Glutamatergic neuron (in vitro differentiated cells): ENCODE results near the gene CAMTA1. TPM values are rescaled to one million over a fixed set of nuclear protein-coding genes. Genes with fewer than 3 reads are reported as not detected.
"Not testable (repeated sequence)": the region's sequence is repeated elsewhere in the genome, so short reads cannot be mapped to it uniquely, and the experiment has no call there.

Experiments used
- DNase-seq: peaks from one replicate; pipeline ENCODE4 v3.0.0; 2022
- H3K27ac Mint-ChIP-seq: one replicate; pipeline ENCODE4 v1.8.0; 2020; ENCODE audit warnings: mild to moderate bottlenecking, mixed read lengths, inconsistent platforms; ENCODE audit not compliant: unreplicated experiment
- H3K27me3 Mint-ChIP-seq: one replicate; pipeline ENCODE4 v1.8.0; 2020; ENCODE audit warnings: mild to moderate bottlenecking, moderate library complexity, mixed read lengths, inconsistent platforms; ENCODE audit not compliant: unreplicated experiment
- H3K36me3 Mint-ChIP-seq: one replicate; pipeline ENCODE4 v1.8.0; 2020; ENCODE audit warnings: mild to moderate bottlenecking, mixed read lengths, inconsistent platforms; ENCODE audit not compliant: unreplicated experiment
- H3K4me1 Mint-ChIP-seq: one replicate; pipeline ENCODE4 v1.8.0; 2020; ENCODE audit warnings: mild to moderate bottlenecking, low read depth, mixed read lengths, inconsistent platforms; ENCODE audit not compliant: unreplicated experiment
- H3K4me3 Mint-ChIP-seq: one replicate; pipeline ENCODE4 v1.8.0; 2020; ENCODE audit warnings: mild to moderate bottlenecking, mixed read lengths, inconsistent platforms; ENCODE audit not compliant: unreplicated experiment
- H3K9me3 Mint-ChIP-seq: one replicate; pipeline ENCODE4 v1.8.0; 2020; ENCODE audit warnings: mild to moderate bottlenecking, moderate library complexity, mixed read lengths, inconsistent platforms; ENCODE audit not compliant: unreplicated experiment
- total RNA-seq: library from RNA; stranded (reverse); fragmentation: NEBNext Ultra II Directional; extraction: Animal tissue kit (Norgen Biotek cat#: 25700); gene quantifications from one replicate; pipeline ENCODE4 v1.2.1, GENCODE V29; 2021; ENCODE audit not compliant: unreplicated experiment
- TF ChIP-seq, protein P1 (sequence below): fragments of 200-600 bp; sonication (generic); IDR thresholded peaks from one replicate; pipeline ENCODE4 v1.5.0; 2021; ENCODE audit not compliant: partially characterized antibody, unreplicated experiment

Gene CAMTA1
- total RNA-seq, 1 donor from 2014 or later = 77.2 TPM

DNA sequence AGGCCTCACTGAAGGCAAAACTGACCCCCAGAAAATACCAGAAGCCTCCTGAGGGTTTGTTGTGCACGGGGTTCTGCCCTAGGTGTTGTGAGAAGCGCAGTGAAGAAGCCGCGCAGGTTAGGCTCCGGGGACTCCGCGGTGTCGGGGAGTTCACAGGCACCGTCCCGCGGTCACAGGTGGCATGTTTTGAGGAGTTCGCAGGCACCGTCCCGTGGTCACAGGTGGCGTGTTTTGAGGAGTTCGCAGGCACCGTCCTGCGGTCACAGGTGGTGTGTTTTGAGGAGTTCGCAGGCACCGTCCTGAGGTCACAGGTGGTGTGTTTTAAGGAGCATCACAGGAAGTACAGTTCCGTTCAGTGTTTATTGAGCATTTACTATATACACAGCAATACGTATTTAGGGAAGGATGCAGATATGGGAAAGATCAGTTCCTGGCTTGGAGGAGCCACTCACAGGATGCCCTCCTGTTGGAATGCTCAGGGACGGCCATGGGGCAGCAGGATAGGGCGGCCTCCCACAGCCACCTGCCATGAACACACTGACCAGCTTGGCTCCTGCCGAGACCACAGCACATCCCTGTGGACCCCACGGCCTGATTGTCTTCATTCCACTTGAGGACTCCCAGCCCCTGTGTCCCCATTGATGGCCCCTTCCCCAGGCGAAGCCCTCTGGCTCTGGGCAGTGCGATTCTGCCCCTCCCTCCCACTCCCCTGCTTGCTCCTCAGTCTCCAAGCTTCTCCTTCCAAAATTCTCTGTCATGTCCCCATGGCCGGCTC lies 899.8 kb downstream of the CAMTA1 start:
- Mint-ChIP-seq H3K9me3 (peaks cover 8% of the 10 kb centered on the region), H3K4me3 (no peak overlapping the region), H3K36me3 (peaks cover 5% of the 10 kb centered on the region), H3K27me3 (peaks cover 8% of the 10 kb centered on the region), H3K4me1 (no peaks in the 10 kb centered on the region), H3K27ac (no peak overlapping the region)
- no peak for DNase-seq
- TF ChIP-seq, protein P1, sequence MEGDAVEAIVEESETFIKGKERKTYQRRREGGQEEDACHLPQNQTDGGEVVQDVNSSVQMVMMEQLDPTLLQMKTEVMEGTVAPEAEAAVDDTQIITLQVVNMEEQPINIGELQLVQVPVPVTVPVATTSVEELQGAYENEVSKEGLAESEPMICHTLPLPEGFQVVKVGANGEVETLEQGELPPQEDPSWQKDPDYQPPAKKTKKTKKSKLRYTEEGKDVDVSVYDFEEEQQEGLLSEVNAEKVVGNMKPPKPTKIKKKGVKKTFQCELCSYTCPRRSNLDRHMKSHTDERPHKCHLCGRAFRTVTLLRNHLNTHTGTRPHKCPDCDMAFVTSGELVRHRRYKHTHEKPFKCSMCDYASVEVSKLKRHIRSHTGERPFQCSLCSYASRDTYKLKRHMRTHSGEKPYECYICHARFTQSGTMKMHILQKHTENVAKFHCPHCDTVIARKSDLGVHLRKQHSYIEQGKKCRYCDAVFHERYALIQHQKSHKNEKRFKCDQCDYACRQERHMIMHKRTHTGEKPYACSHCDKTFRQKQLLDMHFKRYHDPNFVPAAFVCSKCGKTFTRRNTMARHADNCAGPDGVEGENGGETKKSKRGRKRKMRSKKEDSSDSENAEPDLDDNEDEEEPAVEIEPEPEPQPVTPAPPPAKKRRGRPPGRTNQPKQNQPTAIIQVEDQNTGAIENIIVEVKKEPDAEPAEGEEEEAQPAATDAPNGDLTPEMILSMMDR = no peak

DNA sequence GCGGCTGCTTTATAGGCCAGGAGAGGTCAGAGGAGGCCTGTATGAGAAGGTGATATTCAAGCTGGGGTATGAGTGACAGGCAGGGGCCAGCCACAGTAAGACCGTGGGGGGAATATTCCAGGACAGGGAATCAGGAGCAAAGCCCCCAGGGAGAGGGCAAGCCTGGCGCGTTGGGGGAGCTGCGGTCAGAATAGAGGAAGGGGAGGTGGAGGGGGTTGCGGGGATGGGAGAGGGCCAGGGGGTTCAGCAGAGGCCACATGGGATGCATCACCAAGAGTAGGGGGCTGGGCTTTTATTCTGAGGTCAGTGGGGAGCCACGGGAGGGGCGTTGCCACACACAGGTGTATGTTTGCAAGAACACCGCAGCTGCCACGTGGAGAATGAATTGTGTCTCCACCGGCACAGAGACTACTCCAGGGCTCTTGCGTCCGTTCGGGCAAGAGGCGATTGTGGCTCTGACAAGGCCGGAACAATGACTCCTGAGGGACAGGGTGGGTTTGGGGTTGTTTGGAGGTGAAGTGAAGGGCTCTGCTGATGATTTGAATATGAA lies 901.1 kb downstream of the CAMTA1 start:
- TF ChIP-seq, protein P1 = no peak
- H3K9me3 Mint-ChIP-seq = peaks cover 8% of the 10 kb centered on the region
- peaks cover 8% of the 10 kb centered on the region for H3K27me3 Mint-ChIP-seq
- no peak overlapping the region for H3K27ac Mint-ChIP-seq
- peaks cover 12% of the 10 kb centered on the region for H3K36me3 Mint-ChIP-seq
- DNase-seq = no peak
- H3K4me1 Mint-ChIP-seq = no peaks in the 10 kb centered on the region
- no peak overlapping the region for H3K4me3 Mint-ChIP-seq

DNA sequence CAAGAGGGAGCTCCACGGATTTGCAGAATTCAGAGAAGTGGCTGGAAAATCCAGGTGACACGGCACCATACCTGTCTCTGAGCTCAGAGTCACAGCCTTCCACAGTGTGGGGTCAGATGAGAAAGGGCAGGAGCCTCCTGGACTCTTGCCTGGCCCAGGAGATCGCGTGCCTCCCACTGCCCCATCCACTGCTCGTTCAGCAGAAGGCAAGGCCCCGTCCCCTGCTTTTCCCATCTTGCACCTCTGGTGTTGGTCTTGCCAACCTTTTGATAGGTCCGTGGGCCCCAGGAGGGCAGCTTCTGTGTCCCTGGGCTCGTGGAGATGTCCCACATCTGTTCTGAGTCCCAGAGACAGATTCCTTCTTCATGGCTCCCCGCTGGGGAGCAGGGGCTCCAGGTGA lies 902.2 kb downstream of the CAMTA1 start:
- Mint-ChIP-seq H3K27me3 (peaks cover 12% of the 10 kb centered on the region), H3K4me1 (no peaks in the 10 kb centered on the region), H3K36me3 (peaks cover 18% of the 10 kb centered on the region), H3K27ac (no peak overlapping the region), H3K4me3 (no peak overlapping the region), H3K9me3 (peaks cover 8% of the 10 kb centered on the region)
- TF ChIP-seq, protein P1 = no peak
- DNase-seq = no peak

DNA sequence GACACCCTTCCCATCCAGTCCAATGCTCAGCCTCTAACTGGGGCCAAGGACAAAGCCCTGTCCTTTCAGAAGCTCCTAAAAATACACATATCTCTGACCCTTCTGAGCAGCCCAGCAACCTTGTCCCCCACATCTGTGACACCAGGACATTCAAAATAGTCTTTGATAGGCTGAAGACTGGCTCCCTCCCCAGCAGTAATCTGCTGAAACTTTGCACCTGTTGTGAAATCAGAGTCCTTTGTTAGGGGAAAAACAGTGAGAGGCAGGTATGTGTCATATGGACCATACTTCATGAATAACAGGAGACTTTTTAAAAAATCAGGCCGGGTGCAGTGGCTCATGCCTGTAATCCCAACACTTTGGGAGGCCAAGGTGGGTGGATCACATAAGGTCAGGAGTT lies 903.4 kb downstream of the CAMTA1 start:
- TF ChIP-seq, protein P1 = no peak
- Mint-ChIP-seq H3K4me1 (no peaks in the 10 kb centered on the region), H3K36me3 (peaks cover 28% of the 10 kb centered on the region), H3K4me3 (no peak overlapping the region), H3K27me3 (peaks cover 13% of the 10 kb centered on the region), H3K27ac (no peak overlapping the region), H3K9me3 (peaks cover 14% of the 10 kb centered on the region)
- DNase-seq = no peak

DNA sequence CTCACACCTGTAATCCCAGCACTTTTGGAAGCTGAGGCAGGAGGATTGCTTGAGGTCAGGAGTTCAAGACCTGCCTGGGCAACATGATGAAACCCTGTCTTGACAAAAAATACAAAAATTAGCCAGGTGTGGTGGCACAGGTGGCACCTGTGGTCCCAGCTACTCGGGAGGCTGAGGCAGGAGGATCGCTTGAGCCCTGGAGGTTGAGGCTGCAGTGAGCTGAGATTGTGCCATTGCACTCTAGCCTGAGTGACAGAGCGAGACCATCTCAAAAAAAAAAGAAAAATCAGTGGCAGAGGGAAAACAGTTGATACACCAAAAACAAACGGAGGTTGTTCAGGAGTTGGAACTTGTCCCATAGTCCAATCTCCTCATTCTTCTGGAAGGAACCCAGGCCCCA lies 904.1 kb downstream of the CAMTA1 start:
- not testable (repeated sequence) for H3K4me3 Mint-ChIP-seq, H3K27ac Mint-ChIP-seq, DNase-seq, H3K4me1 Mint-ChIP-seq
- peaks cover 17% of the 10 kb centered on the region for H3K9me3 Mint-ChIP-seq
- peaks cover 33% of the 10 kb centered on the region for H3K36me3 Mint-ChIP-seq
- H3K27me3 Mint-ChIP-seq = peaks cover 12% of the 10 kb centered on the region
